Ureter (tissue), 1 donor: ENCODE data around the gene CXXC1. TPM values are rescaled to one million over a fixed set of nuclear protein-coding genes. Genes with fewer than 3 reads are reported as not detected.
"Not testable (repeated sequence)": the region's sequence is repeated elsewhere in the genome, so short reads cannot be mapped to it uniquely, and the experiment has no call there.

ENCODE experiments used
- DNase-seq: peaks from one replicate; pipeline ENCODE4 v3.0.0-alpha.2; 2020; ENCODE audit warnings: low spot score
- total RNA-seq: library from RNA; stranded (reverse); gene quantifications from one replicate; pipeline ENCODE4 v1.2.4, GENCODE V29; 2023
- donor health status: DM: yes; HTN: yes; CAD: no.

CXXC1 gene
- total RNA-seq, 1 donor from 2014 or later, result 119 TPM

- peak; percentile 84 for DNase-seq
Measured at GRCh38 chr18:50297621-50298442, 10.3 kb upstream of the CXXC1 start.

DNA sequence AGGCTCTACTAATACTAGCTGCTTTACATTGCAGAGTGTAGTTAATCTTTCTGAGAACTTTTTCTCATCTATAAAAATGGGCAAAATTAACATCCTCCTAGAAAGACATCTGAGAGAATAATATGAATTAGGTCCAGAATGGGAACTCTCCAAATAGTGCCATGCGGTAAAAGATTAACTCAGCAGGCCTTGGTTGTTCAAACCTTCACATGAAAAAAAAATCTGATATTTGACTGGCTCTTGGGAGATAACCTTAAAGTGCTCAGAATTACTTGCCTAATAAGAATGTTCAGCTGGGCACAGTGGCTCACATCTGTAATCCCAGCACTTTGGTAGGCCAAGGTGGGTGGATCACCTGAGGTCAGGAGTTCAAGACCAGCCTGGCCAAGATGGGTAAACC is 5.5 kb upstream of the CXXC1 start:
- no peak for DNase-seq

- no peak for DNase-seq
Measured at GRCh38 chr18:50289108-50289443, 1.6 kb upstream of the CXXC1 start.

DNA sequence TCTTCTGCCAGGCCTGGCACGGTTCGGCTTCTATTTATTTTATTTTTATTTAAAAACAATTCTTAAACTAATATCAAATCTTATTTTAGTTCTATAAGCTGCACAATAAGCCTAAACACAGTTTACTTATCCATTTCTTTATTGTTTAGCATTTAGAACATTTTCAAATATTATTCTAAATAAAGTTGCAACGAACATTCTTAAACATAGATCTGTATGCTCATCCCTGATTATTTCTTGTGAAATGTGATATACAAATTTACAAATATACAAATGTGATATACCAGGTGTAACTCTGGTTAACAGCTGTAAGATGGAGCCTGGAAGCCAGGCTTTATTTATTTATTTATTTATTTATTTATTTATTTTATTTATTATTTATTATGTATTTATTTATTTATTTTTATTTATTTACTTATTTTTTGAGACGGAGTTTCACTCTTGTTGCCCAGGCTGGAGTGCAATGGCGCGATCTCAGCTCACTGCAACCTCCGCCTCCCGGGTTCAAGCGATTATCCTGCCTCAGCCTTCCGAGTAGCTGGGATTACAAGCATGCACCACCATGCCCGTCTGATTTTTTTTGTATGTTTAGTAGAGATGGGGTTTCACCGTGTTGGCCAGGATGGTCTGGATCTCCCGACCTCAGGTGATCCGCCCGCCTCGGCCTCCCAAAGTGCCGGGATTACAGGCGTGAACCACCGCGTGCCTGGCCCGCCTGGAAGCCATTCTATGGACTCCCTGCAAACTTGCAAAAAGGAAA is 1.0 kb upstream of the CXXC1 start:
- not testable (repeated sequence) for DNase-seq

- DNase-seq, result no peak
Measured at GRCh38 chr18:50287028-50287440, 458 bp downstream of the CXXC1 start.

- DNase-seq, result no peak
Measured at GRCh38 chr18:50286391-50287027, 983 bp downstream of the CXXC1 start.

GRCh38 chr18:50285631-50286321 is 1.7 kb downstream of the CXXC1 start:
- DNase-seq, result no peak

DNA sequence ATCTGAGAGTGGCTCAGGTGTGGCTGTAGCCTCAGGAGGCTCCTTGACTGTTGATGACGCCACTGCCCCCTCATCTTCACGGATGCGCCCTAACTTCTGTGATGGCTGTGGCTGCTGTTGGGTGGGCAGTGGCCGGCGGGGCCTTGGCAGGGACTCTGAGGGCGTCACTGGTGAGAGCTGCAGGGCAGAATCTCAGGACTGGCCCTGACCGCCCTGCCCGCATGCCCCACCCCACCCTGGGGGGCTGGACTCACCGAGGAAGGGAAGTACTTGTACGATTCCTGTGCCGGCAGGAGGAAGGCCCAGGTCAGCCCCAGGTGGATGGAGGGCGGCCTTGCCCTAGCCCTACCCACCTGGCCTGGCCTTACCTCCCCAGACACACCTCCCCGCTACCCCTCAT is 2.4 kb downstream of the CXXC1 start:
- DNase-seq, result no peak

GRCh38 chr18:50284255-50284885 is 3.1 kb downstream of the CXXC1 start:
- DNase-seq, result no peak

DNA sequence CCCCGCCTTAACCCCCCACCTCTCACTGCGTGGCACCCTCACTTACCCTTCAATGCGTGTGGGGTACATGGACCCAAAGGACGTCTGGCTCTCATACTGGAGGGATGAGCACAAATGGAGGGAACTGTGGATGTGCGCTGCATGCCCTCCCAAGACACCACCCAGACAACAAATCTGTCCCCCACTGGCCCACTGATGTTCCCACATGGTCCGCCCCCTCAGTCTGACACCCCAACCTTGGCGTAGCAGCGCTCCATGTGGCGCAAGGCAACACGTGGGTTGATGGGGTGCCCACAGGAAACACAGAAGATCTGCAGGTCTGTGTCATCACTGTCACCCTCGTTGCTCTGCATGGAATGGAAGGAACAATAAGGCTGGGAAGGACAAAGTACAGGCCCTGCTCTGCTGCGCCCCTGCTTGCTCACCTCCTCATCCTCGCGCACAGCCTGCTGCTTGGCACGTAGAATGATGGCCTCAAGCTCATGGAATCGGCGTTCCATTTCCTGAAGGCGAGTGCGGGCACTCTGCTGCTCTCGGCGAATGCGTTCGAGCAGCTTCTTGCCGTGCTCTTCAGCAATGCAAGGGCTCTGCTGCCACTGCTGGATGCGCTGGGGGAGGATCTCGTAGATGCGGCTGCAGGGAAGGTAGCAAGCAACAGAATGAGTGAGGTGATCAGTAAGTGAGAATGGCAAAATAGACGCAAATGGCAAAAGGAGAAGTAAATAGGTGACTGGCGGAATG is 3.9 kb downstream of the CXXC1 start:
- DNase-seq, result no peak

- no peak for DNase-seq
Measured at GRCh38 chr18:50282521-50283335, 4.8 kb downstream of the CXXC1 start.

DNA sequence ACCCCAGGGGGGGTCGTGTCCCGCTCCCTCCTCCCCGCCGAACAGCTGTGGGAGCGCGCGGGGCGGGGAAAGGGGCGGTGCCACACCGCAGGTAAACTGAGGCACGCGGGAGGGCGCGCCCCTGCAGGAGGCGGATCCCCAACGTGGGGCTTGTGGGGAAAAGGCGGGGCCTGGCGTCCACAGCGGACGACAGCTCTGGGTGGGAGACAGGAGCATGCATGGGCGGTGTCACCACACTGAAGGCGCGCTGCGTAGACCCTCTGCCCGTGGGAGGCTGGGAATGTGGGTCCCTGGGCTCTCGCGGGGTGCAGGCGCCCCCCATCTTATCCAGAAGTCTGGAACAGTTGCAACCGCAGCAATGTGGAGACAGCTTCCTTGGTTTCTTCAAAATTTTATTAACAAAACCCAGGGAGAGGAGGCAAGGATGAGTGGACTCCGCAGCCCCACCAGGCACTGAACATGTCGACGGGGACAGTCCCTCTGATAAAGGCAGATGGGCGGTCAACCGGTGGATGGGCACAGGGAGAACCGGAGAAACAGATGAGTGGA is 5.4 kb downstream of the CXXC1 start:
- no peak for DNase-seq

- DNase-seq, result peak; percentile 96
Measured at GRCh38 chr18:50281295-50281971, 6.1 kb downstream of the CXXC1 start, which contains the start of gene MBD1. MBD1 (minus strand) TSS chr18:50281523; CDS start chr18:50279992, 1,531 bp downstream.

DNA sequence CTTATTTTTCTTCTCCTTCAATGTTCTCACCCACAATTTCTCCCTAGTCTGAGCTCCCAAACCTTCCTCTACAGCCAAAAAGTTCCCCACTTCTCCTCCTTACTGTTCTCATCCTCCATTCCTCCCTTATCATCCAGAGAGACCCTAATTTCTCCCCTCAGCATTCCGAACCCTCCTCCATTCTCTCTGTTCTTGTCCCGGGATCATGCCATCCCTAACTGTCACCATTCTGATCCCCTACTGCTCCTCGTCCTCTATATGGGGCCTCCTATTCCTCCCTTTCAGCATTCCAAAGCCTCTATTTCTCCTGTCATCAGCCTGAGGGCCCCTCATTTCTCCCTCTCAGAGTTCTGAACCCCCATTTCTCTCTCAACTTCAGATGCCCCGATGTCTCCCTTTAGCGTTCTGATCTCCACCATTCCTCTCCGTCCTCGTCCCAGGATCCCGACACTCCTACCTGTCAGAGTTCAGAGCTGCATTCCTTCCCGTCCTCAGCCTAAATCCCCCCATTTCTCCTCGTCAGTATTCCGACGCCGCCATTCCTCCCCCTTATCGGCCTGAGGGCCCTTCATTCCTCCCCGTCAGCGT is 6.7 kb downstream of the CXXC1 start:
- no peak for DNase-seq

DNA sequence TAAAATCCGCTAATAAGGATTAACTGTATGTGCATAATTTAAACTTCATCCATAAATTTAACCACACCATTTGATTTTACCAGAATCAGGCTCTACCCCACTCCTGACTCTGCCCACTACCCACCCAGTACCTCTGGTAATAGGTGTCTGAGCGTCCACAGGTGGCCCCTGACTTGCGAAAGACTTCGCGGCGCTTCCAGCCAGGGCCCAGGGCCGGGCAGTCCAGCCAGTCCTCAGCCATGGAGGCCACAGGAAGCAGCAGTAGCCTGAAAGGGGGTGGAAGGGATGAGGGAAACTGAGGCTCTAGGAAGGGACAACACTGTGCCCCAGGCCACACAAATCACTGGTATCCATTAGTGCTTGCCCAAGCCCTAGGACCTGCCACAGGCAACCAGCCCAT is 7.7 kb downstream of the CXXC1 start:
- no peak for DNase-seq

DNA sequence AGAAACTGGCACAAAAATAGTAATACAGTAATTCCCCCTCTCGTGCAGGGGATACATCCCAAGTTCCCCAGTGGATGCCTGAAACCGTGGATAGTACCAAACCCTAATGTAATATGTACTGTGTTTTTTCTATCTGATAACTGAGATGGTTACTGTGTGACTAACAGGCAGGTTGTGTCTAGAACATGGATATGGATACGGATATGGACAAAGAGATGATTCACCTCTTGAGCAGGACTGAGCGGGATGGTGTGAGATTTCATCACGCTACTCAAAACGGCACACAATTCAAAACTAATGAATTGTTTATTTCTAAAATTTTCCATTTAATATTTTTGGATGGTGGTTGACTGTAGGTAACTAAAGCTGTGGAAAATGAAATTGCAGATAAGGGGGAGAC is 9.6 kb downstream of the CXXC1 start:
- DNase-seq, result no peak

DNA sequence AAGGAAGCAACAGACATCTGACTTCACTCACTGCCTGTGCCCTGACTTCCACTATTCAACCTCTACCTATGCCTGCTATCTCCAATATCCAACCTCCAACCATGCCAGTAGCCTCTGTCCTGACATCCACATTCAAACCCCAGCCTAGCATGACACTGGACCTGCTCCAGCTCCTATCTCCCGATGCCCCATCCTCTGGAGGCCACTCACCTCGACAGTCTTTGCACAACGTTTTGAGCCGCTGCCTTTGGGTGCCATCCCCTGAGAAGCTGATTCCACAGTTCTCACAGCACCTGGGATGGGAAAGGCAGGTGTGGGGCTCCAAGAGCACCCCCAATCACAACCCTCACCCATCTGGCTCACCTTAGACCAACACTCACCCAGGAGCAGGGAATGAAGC is 11.0 kb downstream of the CXXC1 start:
- DNase-seq, result no peak

DNA sequence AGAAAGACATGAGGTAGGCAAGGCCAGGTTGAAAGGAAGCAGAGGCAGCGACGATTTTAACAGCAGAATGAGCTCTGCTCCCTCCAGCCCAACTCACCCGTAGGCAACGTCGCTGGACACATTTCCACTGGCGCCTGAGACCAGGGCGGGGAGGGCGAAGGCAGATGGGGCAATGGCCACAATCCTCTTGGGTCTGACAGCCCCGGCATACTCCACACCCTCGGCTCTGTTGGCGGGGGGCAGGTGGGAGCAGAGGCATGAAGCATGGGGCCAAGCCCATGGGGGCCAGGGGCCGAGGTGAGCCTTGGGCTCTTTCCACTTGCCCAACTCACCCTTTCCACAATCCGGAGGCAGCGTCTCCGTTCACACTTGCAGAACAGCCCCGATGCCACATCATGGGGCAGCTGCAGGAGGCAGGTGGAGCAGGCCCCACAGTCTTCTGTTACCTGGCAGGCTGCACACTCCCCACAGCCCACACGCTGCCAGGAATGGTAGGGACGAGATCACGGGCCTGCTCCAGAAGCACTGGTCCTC is 11.9 kb downstream of the CXXC1 start:
- no peak for DNase-seq
